Measurements from ENCODE around the gene TCOF1.
A peak's percentile ranks its signal among the peaks of the same experiment; 100 is the strongest.

The TCOF1 gene

GRCh38 chr5:150440948-150441812 is 83.7 kb downstream of the TCOF1 start:
- CTCF ChIA-PET: no interaction called here
- Mint-ChIP-seq H3K4me3 (no peak overlapping the region), H3K9me3 (no peaks in the 10 kb centered on the region), H3K36me3 (peaks cover 31% of the 10 kb centered on the region), H3K27ac (no peak overlapping the region), H3K27me3 (peaks cover 9% of the 10 kb centered on the region), H3K4me1 (peaks cover 17% of the 10 kb centered on the region)
- no peak for DNase-seq

DNA sequence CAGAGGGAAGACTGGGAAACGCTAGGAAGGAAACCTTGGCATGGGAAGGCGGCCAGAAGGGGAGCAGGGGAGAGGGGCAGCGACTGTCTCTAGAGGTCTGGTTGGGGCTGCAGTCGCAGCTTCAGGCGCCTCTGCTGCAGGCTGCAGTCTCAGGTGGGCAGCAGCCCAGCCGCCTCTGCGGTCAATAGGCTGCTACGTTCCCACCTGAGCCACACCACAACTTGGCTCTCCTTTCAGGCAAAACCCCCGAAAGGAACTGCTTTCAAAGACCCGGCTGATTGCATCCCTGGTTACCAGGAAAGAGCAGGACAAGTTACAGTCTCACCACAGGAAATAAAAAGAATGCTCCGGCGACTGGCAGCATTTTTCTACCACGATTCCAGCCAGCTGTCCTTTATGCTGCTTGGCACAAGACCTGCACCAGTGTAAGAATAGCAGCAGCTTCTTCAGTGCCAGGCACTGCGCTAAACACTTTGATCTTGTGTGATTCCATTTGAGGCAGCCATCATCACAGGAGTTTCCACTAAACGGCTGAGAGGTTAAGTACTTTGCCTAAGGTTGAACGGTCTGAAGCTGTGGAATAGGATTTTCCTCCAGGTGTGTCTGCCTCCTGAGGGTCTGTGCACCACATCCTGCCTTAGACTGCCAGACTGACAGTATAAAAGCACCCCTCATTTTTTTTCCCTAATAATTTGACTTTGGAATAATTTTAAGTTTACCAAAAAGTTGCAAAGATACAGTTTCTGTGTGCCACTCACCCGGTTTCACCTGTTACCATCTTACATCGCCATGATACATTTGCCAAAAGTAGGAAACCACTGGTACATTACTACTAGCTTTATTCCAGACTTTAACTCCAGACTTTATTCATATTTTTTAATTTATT is 84.6 kb downstream of the TCOF1 start:
- Mint-ChIP-seq H3K27ac (no peak overlapping the region), H3K4me3 (no peak overlapping the region), H3K27me3 (peaks cover 1% of the 10 kb centered on the region), H3K4me1 (peaks cover 18% of the 10 kb centered on the region), H3K36me3 (peaks cover 40% of the 10 kb centered on the region), H3K9me3 (no peaks in the 10 kb centered on the region)
- CTCF ChIA-PET: interaction anchor here (0.7 kb wide), 1 partner anchor 15 kb away, joined by 3 read pairs; no protein-coding TSS in a partner anchor
- no peak for DNase-seq

GRCh38 chr5:150442699-150443080 is 85.2 kb downstream of the TCOF1 start:
- H3K27me3 Mint-ChIP-seq: no peaks in the 10 kb centered on the region
- no peaks in the 10 kb centered on the region for H3K9me3 Mint-ChIP-seq
- H3K27ac Mint-ChIP-seq: no peak overlapping the region
- DNase-seq: no peak
- peaks cover 46% of the 10 kb centered on the region for H3K36me3 Mint-ChIP-seq
- peaks cover 21% of the 10 kb centered on the region for H3K4me1 Mint-ChIP-seq
- CTCF ChIA-PET: interaction anchor here (0.7 kb wide), 1 partner anchor 15 kb away, joined by 3 read pairs; no protein-coding TSS in a partner anchor
- no peak overlapping the region for H3K4me3 Mint-ChIP-seq

DNA sequence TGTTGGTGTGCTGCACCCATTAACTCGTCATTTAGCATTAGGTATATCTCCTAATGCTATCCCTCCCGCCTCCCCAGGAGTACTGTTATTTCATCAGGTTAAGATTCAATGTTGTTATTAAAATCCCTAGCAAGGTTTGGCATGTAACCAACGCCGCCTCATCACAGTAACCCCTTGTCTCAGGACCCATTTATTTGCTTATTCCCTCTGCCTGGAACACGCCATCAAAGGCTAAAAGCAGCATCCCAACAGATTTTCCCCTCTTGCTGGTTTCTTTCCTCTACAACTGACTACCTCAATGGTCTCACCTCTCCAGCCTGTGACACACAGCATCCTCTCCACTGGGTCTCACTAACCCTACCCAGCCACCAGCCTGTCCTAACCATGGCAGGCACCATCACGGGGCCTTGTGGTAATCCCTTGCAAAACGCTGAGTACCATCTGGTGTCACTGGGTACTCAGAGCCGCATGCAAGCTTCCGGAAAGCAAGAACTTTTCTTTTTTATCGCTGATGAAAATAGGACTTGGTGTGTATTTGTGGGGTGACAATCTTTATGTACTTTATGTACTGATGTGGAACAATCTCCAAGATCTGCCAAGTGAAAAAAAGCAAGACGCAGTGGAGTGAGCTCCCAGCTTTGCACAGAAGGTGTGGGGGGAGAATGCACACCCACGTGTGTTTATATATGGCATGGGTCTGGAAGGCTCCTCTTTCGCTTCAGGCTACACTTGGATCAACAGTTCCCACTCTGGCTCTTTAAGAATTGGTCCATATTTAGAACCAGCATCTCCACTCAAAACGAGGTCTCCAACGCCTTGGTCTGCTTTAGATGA is 86.0 kb downstream of the TCOF1 start:
- no peak overlapping the region for H3K27ac Mint-ChIP-seq
- no peak overlapping the region for H3K4me3 Mint-ChIP-seq
- H3K9me3 Mint-ChIP-seq: no peaks in the 10 kb centered on the region
- CTCF ChIA-PET: no interaction called here
- H3K36me3 Mint-ChIP-seq: peaks cover 54% of the 10 kb centered on the region
- H3K27me3 Mint-ChIP-seq: no peaks in the 10 kb centered on the region
- DNase-seq: no peak
- peaks cover 29% of the 10 kb centered on the region for H3K4me1 Mint-ChIP-seq

- H3K36me3 Mint-ChIP-seq: peaks cover 60% of the 10 kb centered on the region
- no peak overlapping the region for H3K27ac Mint-ChIP-seq
- CTCF ChIA-PET: no interaction called here
- DNase-seq: no peak
- no peaks in the 10 kb centered on the region for H3K27me3 Mint-ChIP-seq
- H3K4me3 Mint-ChIP-seq: no peak overlapping the region
- no peaks in the 10 kb centered on the region for H3K9me3 Mint-ChIP-seq
- H3K4me1 Mint-ChIP-seq: peaks cover 32% of the 10 kb centered on the region
Observed at GRCh38 chr5:150444770-150445169, 87.3 kb downstream of the TCOF1 start.

GRCh38 chr5:150446088-150446487 is 88.6 kb downstream of the TCOF1 start:
- peaks cover 58% of the 10 kb centered on the region for H3K36me3 Mint-ChIP-seq

GRCh38 chr5:150446583-150446982 is 89.1 kb downstream of the TCOF1 start:
- Mint-ChIP-seq H3K4me3 (no peak overlapping the region), H3K27ac (no peak overlapping the region)

More at GRCh38 chr5:150446088-150446487, 88.6 kb downstream of the TCOF1 start:
- Mint-ChIP-seq H3K9me3 (peaks cover 1% of the 10 kb centered on the region), H3K4me3 (no peak overlapping the region), H3K27me3 (no peaks in the 10 kb centered on the region), H3K27ac (no peak overlapping the region), H3K4me1 (peaks cover 35% of the 10 kb centered on the region)
- DNase-seq: no peak
- CTCF ChIA-PET: no interaction called here

DNA sequence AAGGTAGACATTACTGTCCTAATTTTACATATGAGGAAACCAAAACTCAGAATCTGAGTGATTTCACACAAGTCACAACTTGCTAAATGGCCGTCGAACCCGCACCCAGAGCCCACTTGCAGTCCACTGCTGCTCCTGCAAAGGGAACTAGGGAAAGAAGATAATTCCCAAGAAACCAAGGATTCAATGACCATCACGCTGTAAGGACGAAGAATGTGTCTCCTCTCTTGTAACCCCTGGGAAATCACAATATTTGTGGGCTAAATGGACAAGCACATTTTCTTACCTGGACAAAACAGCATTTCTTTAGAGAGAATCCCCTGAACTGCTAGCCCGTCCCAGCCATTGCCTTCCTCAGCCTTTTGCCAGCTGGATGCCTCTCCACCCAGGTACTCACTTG is 89.7 kb downstream of the TCOF1 start:
- Mint-ChIP-seq H3K4me3 (peak overlapping the region; percentile 95), H3K36me3 (peaks cover 53% of the 10 kb centered on the region), H3K4me1 (peaks cover 35% of the 10 kb centered on the region), H3K27me3 (no peaks in the 10 kb centered on the region), H3K27ac (peak overlapping the region; percentile 34), H3K9me3 (peaks cover 1% of the 10 kb centered on the region)
- CTCF ChIA-PET: no interaction called here
- no peak for DNase-seq

More at GRCh38 chr5:150446583-150446982, 89.1 kb downstream of the TCOF1 start:
- no peak for DNase-seq
- H3K4me1 Mint-ChIP-seq: peaks cover 35% of the 10 kb centered on the region
- H3K9me3 Mint-ChIP-seq: peaks cover 1% of the 10 kb centered on the region
- H3K36me3 Mint-ChIP-seq: peaks cover 56% of the 10 kb centered on the region
- CTCF ChIA-PET: no interaction called here
- H3K27me3 Mint-ChIP-seq: no peaks in the 10 kb centered on the region

DNA sequence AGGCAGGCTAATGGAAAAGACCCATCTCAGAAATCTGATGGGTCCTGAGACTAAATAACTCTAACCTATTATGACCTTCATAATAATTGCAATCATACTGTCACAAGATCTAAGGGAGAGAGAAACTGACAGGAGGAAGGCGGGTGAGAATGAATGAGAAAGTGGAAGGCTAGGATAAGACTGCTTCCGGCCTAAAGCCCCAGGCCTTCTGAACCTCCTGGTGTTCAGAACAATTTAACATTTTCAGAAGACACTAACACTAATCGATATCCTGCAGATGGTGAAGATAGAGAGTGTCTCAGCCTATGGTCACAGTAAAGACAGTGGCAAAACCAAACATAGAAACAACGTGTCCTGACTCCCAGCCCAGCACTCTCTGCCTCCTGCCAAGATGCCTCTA is 90.8 kb downstream of the TCOF1 start:
- peak overlapping the region; percentile 95 for H3K4me3 Mint-ChIP-seq
- H3K36me3 Mint-ChIP-seq: peaks cover 49% of the 10 kb centered on the region

GRCh38 chr5:150448952-150449516 is 91.5 kb downstream of the TCOF1 start:
- Mint-ChIP-seq H3K36me3 (peaks cover 42% of the 10 kb centered on the region), H3K4me1 (peaks cover 35% of the 10 kb centered on the region), H3K9me3 (peaks cover 1% of the 10 kb centered on the region), H3K27ac (peak overlapping the region; percentile 99), H3K27me3 (no peaks in the 10 kb centered on the region), H3K4me3 (peak overlapping the region; percentile 95)
- DNase-seq: peak; percentile 37
- CTCF ChIA-PET: interaction anchor here (0.7 to 1.8 kb wide), 3 partner anchors 10 to 34 kb away, joined by 3 to 14 read pairs (median 4); no protein-coding TSS in a partner anchor

More for the DNA sequence above, 90.8 kb downstream of the TCOF1 start:
- H3K27ac Mint-ChIP-seq: peak overlapping the region; percentile 99
- peaks cover 1% of the 10 kb centered on the region for H3K9me3 Mint-ChIP-seq
- no peak for DNase-seq
- CTCF ChIA-PET: no interaction called here
- H3K27me3 Mint-ChIP-seq: no peaks in the 10 kb centered on the region
- peaks cover 35% of the 10 kb centered on the region for H3K4me1 Mint-ChIP-seq

Data from activated naive CD4-positive, alpha-beta T cell treated with anti-CD3 and anti-CD28 coated beads, Interleukin-2, amount 10 ng/mL, durations not matched to agents 7 days and 5 days (primary cell).